HG03378 (cell line): ENCODE results near the gene SLC35E1.
A peak's percentile ranks its signal among the peaks of the same experiment; 100 is the strongest.

Experiments used
- ATAC-seq: cut with Tn5 transposase; IDR thresholded peaks from one replicate; pipeline ENCODE4 v1.9.1; 2021; ENCODE audit warnings: mild to moderate bottlenecking, moderate library complexity; ENCODE audit not compliant: unreplicated experiment

Gene SLC35E1

DNA sequence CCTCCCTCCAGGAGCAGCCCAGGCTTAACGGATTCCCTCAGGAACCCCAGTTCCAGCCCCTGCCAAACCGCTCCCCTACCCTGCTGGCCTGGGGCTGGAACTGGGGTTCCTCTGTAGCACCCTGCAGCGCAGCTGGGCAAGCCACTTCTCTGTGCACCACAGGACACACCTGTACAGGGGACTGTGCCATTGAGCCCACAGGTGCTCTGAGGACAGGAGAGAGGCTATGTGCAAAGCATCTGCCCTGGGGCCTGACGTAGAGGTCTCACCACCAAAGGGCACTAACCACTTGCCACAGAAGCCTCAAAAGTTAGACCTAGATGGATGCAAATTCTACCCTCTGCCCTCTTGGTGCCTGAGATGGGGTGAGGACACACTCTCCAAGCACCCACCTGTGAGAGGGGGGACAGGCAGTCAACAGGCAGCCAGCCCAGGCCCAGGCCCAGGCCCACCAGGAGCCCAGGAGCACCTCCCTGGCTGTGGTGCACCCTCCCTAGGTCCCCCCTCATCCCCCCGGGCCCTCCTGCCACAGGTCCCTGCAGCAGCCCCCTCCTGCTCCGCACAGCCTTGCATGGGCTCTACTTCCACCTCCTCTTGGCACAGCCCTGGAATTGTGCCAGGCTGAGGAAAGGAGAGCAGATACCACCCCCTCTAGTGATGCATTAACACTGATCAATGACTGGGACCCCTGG is 27.6 kb upstream of the SLC35E1 start:
- no peak for ATAC-seq

- no peak for ATAC-seq
These were observed 26.6 kb upstream of the SLC35E1 start for GRCh38 chr19:16598848-16599247.

GRCh38 chr19:16596399-16596798 is 24.2 kb upstream of the SLC35E1 start:
- ATAC-seq: no peak

GRCh38 chr19:16595097-16595496 is 22.9 kb upstream of the SLC35E1 start:
- no peak for ATAC-seq

DNA sequence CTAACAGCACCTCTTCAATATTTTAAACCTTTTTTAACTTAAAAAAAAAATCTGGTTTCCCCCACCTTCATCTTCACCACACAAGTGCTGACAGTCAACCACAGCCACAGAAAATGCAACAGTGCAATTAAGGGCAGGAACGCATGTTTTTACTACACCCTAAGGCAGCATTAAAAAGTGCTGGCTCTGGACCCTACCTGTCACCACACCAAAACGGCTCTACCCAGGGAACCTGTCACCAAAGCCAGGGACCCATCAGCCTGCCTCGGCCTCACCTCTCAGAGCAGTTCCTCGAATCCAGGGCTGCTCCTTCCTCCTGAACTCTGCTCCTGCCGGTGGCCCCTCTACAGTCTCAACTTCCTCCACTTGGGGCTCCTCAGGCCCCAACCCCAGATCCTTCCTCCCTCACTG is 22.5 kb upstream of the SLC35E1 start:
- no peak for ATAC-seq

DNA sequence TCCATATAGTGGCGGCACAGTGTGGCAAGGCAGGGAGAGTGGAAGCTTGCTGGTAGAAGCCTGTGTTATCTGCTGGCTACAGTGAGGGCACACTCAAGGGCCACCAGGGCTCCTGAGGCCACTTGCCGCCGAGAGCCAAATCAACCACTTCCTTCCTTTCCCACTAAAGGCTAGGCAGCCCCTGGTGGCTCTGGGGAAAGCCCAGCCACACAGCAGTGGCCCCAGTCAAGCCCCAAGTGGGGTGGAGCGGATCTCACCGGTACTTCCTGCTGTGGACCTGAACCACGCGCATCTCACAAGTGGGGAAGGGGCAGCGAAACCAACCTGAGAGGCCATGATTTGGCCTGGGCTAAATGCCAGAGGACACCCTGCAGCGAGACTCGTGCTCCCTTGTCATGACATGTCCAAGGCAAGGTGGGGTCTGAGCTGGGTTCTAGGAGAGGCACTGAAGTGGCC is 21.9 kb upstream of the SLC35E1 start:
- no peak for ATAC-seq

GRCh38 chr19:16593181-16593580 is 21.0 kb upstream of the SLC35E1 start:
- no peak for ATAC-seq

DNA sequence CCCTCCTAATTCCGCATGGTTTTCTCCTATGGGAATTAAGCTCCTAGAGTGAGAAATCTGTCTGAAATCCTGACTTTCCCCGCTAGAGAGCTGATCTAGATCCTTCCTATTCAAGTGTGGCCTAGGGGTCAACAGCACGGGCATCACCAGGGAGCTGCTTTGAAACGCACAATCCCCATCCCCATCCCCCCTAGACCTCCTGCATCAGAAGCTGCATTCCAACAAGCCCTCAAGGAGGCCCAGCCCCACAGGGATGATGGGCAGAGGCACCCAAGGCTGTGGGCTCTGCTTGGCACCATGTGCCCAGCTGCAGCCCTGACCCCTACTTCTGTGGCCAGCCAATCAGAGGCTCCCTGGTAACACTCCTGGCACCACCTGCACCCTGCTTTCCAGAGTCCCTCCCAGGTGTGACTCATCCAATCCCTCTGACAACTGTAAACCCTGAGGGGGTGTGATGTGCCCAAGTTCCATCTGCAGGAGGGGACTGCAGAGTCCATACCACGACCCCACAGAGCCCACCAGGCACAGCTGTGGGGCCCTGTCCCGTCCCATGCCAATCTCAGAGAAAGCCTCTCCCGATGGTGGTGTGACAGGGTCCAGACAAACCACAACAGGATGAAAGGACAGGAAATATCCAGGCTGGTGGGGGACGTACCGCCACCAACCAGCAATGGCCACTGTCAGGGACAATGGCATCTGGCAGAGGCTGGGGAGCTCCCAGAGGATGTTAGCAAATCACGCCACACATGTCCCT is 19.8 kb upstream of the SLC35E1 start:
- no peak for ATAC-seq

DNA sequence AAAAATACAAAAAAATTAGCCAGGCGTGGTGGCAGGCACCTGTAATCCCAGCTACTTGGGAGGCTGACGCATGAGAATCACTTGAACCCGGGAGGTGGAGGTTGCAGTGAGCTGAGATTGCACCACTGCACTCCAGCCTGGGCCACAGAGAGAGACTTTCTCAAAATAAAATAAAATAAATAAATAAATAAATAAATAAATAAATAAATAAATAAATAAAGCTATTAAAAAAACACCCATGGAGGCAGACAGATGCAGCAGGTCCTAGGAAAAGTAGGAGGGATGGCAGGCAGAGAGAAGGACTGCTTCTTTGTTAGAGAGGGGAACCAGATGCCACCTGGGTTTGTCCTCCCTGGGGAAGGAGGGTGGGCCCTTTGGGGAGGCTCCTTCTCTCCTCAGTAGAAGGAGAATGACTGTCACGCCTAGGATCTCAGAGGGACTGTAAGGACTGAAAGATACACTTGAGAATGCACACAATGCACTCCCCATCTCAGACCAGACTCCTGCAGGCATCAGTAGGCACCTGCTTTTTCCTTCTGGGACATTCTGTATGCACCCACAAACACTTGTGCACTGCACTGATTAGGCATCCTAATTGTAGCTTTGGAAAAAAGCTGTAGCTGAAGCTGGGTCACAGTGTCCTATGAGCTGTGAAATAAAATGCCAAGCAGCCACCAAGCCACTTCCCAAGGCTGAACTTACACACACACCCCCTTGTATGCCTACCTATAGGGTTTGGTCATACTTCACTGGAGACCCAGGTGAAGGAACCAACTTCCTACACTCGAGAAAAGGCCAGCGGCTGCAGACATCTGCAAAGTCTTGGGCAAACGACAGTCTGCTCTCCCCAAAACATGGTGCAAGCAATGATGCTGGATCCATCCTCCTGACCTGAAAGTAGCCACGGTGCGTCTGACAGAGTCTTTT is 18.9 kb upstream of the SLC35E1 start:
- ATAC-seq: no peak

DNA sequence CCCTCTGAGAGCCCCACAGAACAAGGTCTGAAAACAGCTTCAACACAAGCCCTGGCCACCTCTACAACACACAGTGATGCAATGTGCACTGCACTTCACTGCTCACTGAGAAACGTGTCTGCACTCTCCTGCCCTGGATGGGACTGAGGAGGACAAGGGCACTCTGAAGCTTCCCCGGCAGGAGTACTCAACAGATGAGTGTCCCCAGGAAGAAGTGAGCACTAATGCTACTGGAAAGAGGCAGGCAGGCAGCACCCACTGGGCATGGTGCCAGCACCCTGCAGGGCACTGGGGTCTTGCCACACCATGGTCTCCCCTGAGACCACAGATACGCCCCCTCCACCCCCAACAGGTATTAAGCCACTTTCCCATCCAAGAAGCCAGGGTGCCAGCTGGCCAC is 17.7 kb upstream of the SLC35E1 start:
- no peak for ATAC-seq

GRCh38 chr19:16588824-16589577 is 16.8 kb upstream of the SLC35E1 start:
- ATAC-seq: peak; percentile 8

DNA sequence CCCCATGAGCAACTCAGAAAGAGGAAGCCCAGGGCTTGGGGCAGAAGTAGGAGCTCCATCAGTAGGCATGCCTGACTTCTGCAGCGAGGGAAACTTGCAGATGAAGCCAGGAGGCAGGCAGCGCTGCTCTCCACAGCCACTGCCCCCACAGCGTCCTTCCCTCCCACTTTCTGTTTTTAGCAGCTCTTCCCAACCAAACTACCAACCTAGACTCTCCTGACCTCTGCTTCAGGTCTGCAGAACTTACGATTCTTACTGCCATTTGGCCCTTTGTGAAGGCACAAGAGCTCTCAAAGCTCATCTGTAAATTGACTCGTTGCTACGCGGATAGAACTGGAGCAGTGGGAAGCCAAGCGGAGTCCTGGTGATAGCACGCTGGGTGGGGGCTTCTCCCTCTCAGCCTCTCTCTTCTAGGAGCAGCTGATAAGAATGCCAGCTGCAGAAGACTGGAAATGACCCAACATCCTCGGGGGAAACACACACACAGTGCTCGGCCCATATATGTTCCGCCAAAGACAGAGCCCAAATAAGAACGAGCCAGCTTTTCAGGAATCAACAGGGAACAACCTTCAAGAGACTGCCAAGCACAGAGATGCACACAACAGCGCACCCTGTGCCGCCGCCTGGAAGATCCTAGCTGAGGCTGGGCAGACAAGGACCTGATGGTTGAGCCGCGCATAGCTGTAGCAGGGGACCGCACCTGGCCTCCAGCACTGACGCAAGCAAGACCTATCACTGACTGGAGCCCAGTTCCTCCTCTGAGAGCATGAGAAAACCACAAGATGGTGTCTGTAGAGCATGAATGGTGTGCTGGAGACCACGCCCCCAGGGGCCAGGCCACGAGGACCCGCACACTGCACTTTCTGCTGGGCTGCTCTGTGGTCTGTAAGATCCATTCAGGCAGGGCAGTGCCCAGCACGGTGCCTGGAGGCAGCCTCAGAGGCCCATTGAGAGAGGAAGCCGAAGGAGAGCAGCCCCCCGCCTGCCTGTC is 15.9 kb upstream of the SLC35E1 start:
- ATAC-seq: peak; percentile 38

DNA sequence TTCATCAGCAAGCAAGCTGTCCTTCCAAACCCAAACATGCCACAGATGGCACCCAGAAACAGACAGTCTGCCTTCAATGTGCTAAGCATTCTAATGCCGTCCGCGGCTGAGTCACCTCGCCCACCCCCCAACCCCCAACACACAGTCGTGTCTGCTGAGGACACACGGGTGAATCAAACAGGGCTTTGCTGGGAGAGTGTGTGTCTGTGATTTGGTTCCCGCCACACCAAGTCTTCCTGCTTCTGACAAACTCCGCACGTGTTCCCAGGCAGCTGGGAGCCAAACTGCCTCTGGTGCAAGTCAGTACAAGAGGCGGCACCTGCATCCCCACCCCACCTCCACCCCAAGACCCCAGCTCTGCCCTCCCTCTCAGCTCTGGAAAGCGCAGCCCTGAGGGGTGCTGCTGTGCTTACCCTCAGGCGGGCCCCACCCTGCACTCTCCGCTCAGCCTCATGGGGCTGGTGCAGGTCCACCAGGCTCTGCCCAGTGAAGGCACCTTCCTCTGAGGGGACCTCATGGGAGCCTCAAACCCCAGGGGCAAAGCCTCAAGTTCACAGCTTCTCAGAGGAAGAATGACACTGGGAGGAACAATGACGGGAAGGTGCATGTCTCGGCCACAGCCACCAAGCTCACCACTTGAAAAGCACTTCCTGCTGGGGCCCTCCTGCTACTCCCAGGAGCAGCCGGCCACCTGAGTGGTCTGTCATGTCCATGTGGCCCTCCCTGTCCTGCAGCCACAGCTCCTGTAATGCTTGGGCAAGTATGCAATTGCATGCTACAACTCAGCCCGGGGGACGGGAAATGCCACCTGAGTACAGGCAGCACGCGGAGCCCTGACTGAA is 15.0 kb upstream of the SLC35E1 start:
- ATAC-seq: no peak

- no peak for ATAC-seq
These were observed 14.3 kb upstream of the SLC35E1 start for GRCh38 chr19:16586477-16586871.

- ATAC-seq: peak; percentile 30
These were observed 13.7 kb upstream of the SLC35E1 start for GRCh38 chr19:16585808-16586476.

DNA sequence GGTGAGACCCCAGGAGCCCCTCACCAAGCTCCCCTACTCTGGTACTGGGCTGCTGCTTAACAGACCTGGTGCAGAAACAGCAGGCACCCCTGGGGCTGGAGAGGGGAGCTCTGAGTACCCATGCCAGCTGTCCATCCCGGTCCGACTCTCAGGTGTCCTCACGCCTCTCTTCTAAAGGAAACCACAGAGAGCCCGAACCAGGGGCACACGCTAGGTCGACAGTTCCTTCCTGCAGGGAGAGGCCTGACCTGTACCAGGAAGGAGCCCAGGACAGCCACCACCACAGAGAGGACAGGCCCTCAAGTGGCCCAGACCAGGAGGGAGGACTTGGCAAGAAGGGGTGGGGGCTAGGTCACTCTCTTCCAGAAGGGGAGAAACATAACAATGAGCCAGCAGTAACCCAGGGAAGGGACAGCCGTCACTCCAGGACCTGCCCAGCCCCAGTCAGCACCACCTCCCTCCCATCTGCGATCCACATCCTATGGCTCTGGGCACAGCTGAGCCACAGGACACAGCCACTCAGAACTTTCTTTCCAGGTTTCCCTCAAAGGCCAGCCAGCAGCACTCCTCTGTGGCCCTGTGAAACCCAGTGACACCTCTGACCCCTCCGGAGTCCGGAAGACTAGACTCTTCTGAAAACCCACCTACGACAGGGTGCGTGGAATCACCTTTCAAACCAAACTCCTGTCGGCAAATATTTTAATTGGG is 13.0 kb upstream of the SLC35E1 start:
- no peak for ATAC-seq
